Epithelial cell of prostate (primary cell): Measurements from ENCODE around the gene OXSR1.
A peak's percentile ranks its signal among the peaks of the same experiment; 100 is the strongest.

Experiments used
- DNase-seq: peaks from one replicate; pipeline ENCODE4 v3.0.0-alpha.2; 2011; ENCODE audit warnings: low read depth, low spot score
- H3K27ac ChIP-seq: fragments of 450-650 bp; 2 replicates; pipeline ENCODE4 v1.5.1; 2017; ENCODE audit warnings: mild to moderate bottlenecking

OXSR1 gene

GRCh38 chr3:38164952-38165721 is at the start of gene OXSR1:
Gene OXSR1 (plus strand): TSS chr3:38165537. CDS start chr3:38165877, 340 bp downstream.
- DNase-seq: peak; percentile 99
- H3K27ac ChIP-seq: peak within 1 kb of the TSS; percentile 96

GRCh38 chr3:38115645-38116427 is 49.5 kb upstream of the OXSR1 start:
- no peak for DNase-seq
- no peak overlapping the region for H3K27ac ChIP-seq

GRCh38 chr3:38116471-38117162 is 48.7 kb upstream of the OXSR1 start:
- DNase-seq: no peak
- H3K27ac ChIP-seq: no peak overlapping the region

- no peak for DNase-seq
- H3K27ac ChIP-seq: no peak overlapping the region
These were observed 48.1 kb upstream of the OXSR1 start for GRCh38 chr3:38117163-38117716.

GRCh38 chr3:38117748-38118420 is 47.5 kb upstream of the OXSR1 start:
- DNase-seq: no peak
- no peak overlapping the region for H3K27ac ChIP-seq

- no peak for DNase-seq
- no peak overlapping the region for H3K27ac ChIP-seq
These were observed 46.7 kb upstream of the OXSR1 start for GRCh38 chr3:38118421-38119247.

- no peak for DNase-seq
These were observed 46.1 kb upstream of the OXSR1 start for GRCh38 chr3:38119248-38119544.

GRCh38 chr3:38119821-38120692 is 45.3 kb upstream of the OXSR1 start:
- DNase-seq: no peak
- no peak overlapping the region for H3K27ac ChIP-seq

More at GRCh38 chr3:38119248-38119544, 46.1 kb upstream of the OXSR1 start:
- H3K27ac ChIP-seq: no peak overlapping the region

- DNase-seq: no peak
- H3K27ac ChIP-seq: no peak overlapping the region
These were observed 44.5 kb upstream of the OXSR1 start for GRCh38 chr3:38120693-38121450.

GRCh38 chr3:38121451-38121831 is 43.9 kb upstream of the OXSR1 start:
- H3K27ac ChIP-seq: no peak overlapping the region
- DNase-seq: no peak

- no peak overlapping the region for H3K27ac ChIP-seq
- DNase-seq: no peak
These were observed 43.4 kb upstream of the OXSR1 start for GRCh38 chr3:38121832-38122461.

GRCh38 chr3:38122712-38123290 is 42.5 kb upstream of the OXSR1 start:
- H3K27ac ChIP-seq: no peak overlapping the region
- no peak for DNase-seq

- H3K27ac ChIP-seq: no peak overlapping the region
- no peak for DNase-seq
These were observed 40.8 kb upstream of the OXSR1 start for GRCh38 chr3:38124324-38125122.

- H3K27ac ChIP-seq: no peak overlapping the region
- DNase-seq: no peak
These were observed 39.8 kb upstream of the OXSR1 start for GRCh38 chr3:38125305-38126120.

GRCh38 chr3:38126121-38126892 is 39.0 kb upstream of the OXSR1 start:
- no peak overlapping the region for H3K27ac ChIP-seq
- DNase-seq: no peak
